Progenitor cell of endocrine pancreas (in vitro differentiated cells): Measurements from ENCODE around the gene GP1BB. TPM values are rescaled to one million over a fixed set of nuclear protein-coding genes. Genes with fewer than 3 reads are reported as not detected.

Experiments used
- DNase-seq: peaks from one replicate; pipeline ENCODE4 v3.0.0; 2021; ENCODE audit warnings: low spot score; ENCODE audit not compliant: unreplicated experiment
- H3K27ac Mint-ChIP-seq: 2 replicates; pipeline ENCODE4 v1.8.0; 2021; ENCODE audit warnings: mild to moderate bottlenecking, moderate library complexity, mixed read lengths
- H3K27me3 Mint-ChIP-seq: 2 replicates; pipeline ENCODE4 v1.8.0; 2021; ENCODE audit warnings: mixed read lengths
- H3K36me3 Mint-ChIP-seq: 2 replicates; pipeline ENCODE4 v1.8.0; 2022; ENCODE audit warnings: mixed read lengths; ENCODE audit not compliant: insufficient read depth
- H3K4me1 Mint-ChIP-seq: 2 replicates; pipeline ENCODE4 v1.8.0; 2021; ENCODE audit warnings: low read depth, mixed read lengths
- H3K4me3 Mint-ChIP-seq: 2 replicates; pipeline ENCODE4 v1.8.0; 2021; ENCODE audit warnings: low read depth, mild to moderate bottlenecking, moderate library complexity, mixed read lengths
- H3K9me3 Mint-ChIP-seq: 2 replicates; pipeline ENCODE4 v1.8.0; 2021; ENCODE audit warnings: low read depth, mixed read lengths
- CTCF ChIP-seq: fragments of 200-600 bp; sonication (generic); IDR thresholded peaks from one replicate; pipeline ENCODE4 v1.5.0; 2021; ENCODE audit warnings: antibody characterized with exemption, mild to moderate bottlenecking; ENCODE audit not compliant: unreplicated experiment
- total RNA-seq: library from RNA; stranded (reverse); gene quantifications from 2 replicates; pipeline ENCODE4 v1.2.1, GENCODE V29; 2021

The GP1BB gene
- total RNA-seq, 1 donor from 2014 or later: 7.7 TPM

GRCh38 chr22:19772673-19773469, 49.5 kb downstream of the GP1BB start:
- DNase-seq: no peak
- peaks cover 63% of the 10 kb centered on the region for H3K27me3 Mint-ChIP-seq
- H3K9me3 Mint-ChIP-seq: no peaks in the 10 kb centered on the region
- H3K4me1 Mint-ChIP-seq: peaks cover 6% of the 10 kb centered on the region
- no peak overlapping the region for H3K27ac Mint-ChIP-seq
- no peak for TF ChIP-seq CTCF
- no peak overlapping the region for H3K4me3 Mint-ChIP-seq
- no peaks in the 10 kb centered on the region for H3K36me3 Mint-ChIP-seq

- H3K4me3 Mint-ChIP-seq: no peak overlapping the region
- H3K27me3 Mint-ChIP-seq: peaks cover 56% of the 10 kb centered on the region
- no peak for TF ChIP-seq CTCF
- DNase-seq: no peak
- H3K4me1 Mint-ChIP-seq: peaks cover 6% of the 10 kb centered on the region
- no peak overlapping the region for H3K27ac Mint-ChIP-seq
- no peaks in the 10 kb centered on the region for H3K36me3 Mint-ChIP-seq
- H3K9me3 Mint-ChIP-seq: no peaks in the 10 kb centered on the region
Measured at GRCh38 chr22:19773470-19774040, 50.2 kb downstream of the GP1BB start.

Other genes starting within 250 kb of the GP1BB start
- 53.5 and 55.3 TPM in 2 replicates for gene UFD1, start 244.3 kb upstream of the GP1BB start, total RNA-seq
- gene CDC45, start 243.6 kb upstream of the GP1BB start, total RNA-seq: 16.1 and 18.1 TPM in 2 replicates
- not detected in 2 replicates for gene CLDN5, start 199.1 kb upstream of the GP1BB start, total RNA-seq
- gene SEPTIN5, start 9.0 kb upstream of the GP1BB start, total RNA-seq: 32.0 and 34.5 TPM in 2 replicates
- 4.2 and 5.9 TPM in 2 replicates for gene TBX1, start 37.2 kb downstream of the GP1BB start, total RNA-seq
- gene GNB1L, start 131.3 kb downstream of the GP1BB start, total RNA-seq: 9.0 and 9.9 TPM in 2 replicates
- 27.2 and 27.4 TPM in 2 replicates for gene RTL10, start 131.3 kb downstream of the GP1BB start, total RNA-seq
- 48.7 and 58.2 TPM in 2 replicates for gene COMT, start 218.2 kb downstream of the GP1BB start, total RNA-seq
- 14.0 and 14.3 TPM in 2 replicates for gene TXNRD2, start 218.3 kb downstream of the GP1BB start, total RNA-seq